Liver (tissue), 9 donors: ENCODE measurements around the gene TESMIN. TPM values are rescaled to one million over a fixed set of nuclear protein-coding genes. Genes with fewer than 3 reads are reported as not detected.

Source experiments
- DNase-seq: peaks from one replicate; pipeline ENCODE4 v3.0.0-alpha.2; 2017; ENCODE audit warnings: low spot score
- H3K27ac ChIP-seq, 2 donors: one replicate each; pipeline ENCODE4 v1.7.0; 2013; ENCODE audit warnings: inconsistent platforms in 2 of 2, low read length in 2 of 2, control low read depth in 1 of 2, low read depth in 1 of 2, mild to moderate bottlenecking in 1 of 2
- H3K27me3 ChIP-seq, 4 donors: one replicate each; pipeline versions ENCODE4 v1.6.1 to v1.7.0; 2013; ENCODE audit warnings: low read length in 3 of 4, inconsistent platforms in 1 of 4, mild to moderate bottlenecking in 1 of 4, moderate library complexity in 1 of 4; ENCODE audit not compliant: control insufficient read depth in 4 of 4, insufficient read depth in 4 of 4
- H3K36me3 ChIP-seq, 4 donors: one replicate each; pipeline versions ENCODE4 v1.6.1 to v1.7.0; 2013; ENCODE audit warnings: low read length in 3 of 4, mild to moderate bottlenecking in 3 of 4, low read depth in 1 of 4, moderate library complexity in 1 of 4; ENCODE audit not compliant: control insufficient read depth in 4 of 4, insufficient read depth in 3 of 4
- H3K4me1 ChIP-seq, 4 donors: one replicate each; pipeline versions ENCODE4 v1.6.1 to v1.7.0; 2013; ENCODE audit warnings: low read length in 3 of 4, mild to moderate bottlenecking in 3 of 4, moderate library complexity in 1 of 4; ENCODE audit not compliant: control insufficient read depth in 4 of 4, insufficient read depth in 4 of 4
- H3K4me3 ChIP-seq, 3 donors: one replicate each; pipeline versions ENCODE4 v1.6.1 to v1.7.0; 2013; ENCODE audit warnings: low read length in 3 of 3, control low read depth in 1 of 3, low read depth in 1 of 3, mild to moderate bottlenecking in 1 of 3
- H3K9ac ChIP-seq, 2 donors: one replicate each; pipeline ENCODE4 v1.7.0; 2013; ENCODE audit warnings: low read length in 2 of 2, mild to moderate bottlenecking in 2 of 2, moderate library complexity in 2 of 2, control low read depth in 1 of 2, low read depth in 1 of 2
- H3K9me3 ChIP-seq, 4 donors: one replicate each; pipeline versions ENCODE4 v1.6.1 to v1.7.0; 2013; ENCODE audit warnings: low read length in 3 of 4; ENCODE audit not compliant: control insufficient read depth in 4 of 4
- EGR1 ChIP-seq, 2 donors: IDR thresholded peaks; 2 replicates each; pipeline ENCODE4 v1.6.1; 2016 to 2018; ENCODE audit warnings: antibody characterized with exemption in 2 of 2, low read depth in 2 of 2
- FOXA1 ChIP-seq: IDR thresholded peaks from 2 replicates; pipeline ENCODE4 v1.6.1; 2016; ENCODE audit warnings: antibody characterized with exemption
- FOXA2 ChIP-seq: IDR thresholded peaks from 2 replicates; pipeline ENCODE4 v1.6.1; 2016; ENCODE audit warnings: antibody characterized with exemption
- GABPA ChIP-seq, 2 donors: IDR thresholded peaks in 1 of 2; conservative IDR thresholded peaks in 1 of 2; 2 replicates each; pipeline ENCODE4 v1.6.1; 2016; ENCODE audit warnings: antibody characterized with exemption in 2 of 2, mild to moderate bottlenecking in 1 of 2, moderate library complexity in 1 of 2
- HNF4A ChIP-seq, 2 donors: conservative IDR thresholded peaks; 2 replicates each; pipeline ENCODE4 v1.6.1; 2016; ENCODE audit warnings: antibody characterized with exemption in 2 of 2, mild to moderate bottlenecking in 2 of 2
- JUND ChIP-seq, 2 donors: IDR thresholded peaks; 2 replicates each; pipeline ENCODE4 v1.6.1; 2016; ENCODE audit warnings: antibody characterized with exemption in 2 of 2
- NR2F2 ChIP-seq: IDR thresholded peaks from 2 replicates; pipeline ENCODE4 v1.6.1; 2016; ENCODE audit warnings: antibody characterized with exemption
- RAD21 ChIP-seq, 2 donors: IDR thresholded peaks; 2 replicates each; pipeline ENCODE4 v1.6.1; 2016; ENCODE audit warnings: antibody characterized with exemption in 2 of 2, mild to moderate bottlenecking in 2 of 2
- RXRA ChIP-seq, 2 donors: IDR thresholded peaks; 2 replicates each; pipeline ENCODE4 v1.6.1; 2017 to 2018; ENCODE audit warnings: antibody characterized with exemption in 2 of 2, mild to moderate bottlenecking in 1 of 2
- SP1 ChIP-seq: IDR thresholded peaks from 2 replicates; pipeline ENCODE4 v1.6.1; 2018; ENCODE audit warnings: antibody characterized with exemption, mild to moderate bottlenecking
- TAF1 ChIP-seq: conservative IDR thresholded peaks from 2 replicates; pipeline ENCODE4 v1.6.1; 2016; ENCODE audit warnings: antibody characterized with exemption, mild to moderate bottlenecking
- YY1 ChIP-seq: IDR thresholded peaks from 2 replicates; pipeline ENCODE4 v1.6.1; 2016; ENCODE audit warnings: antibody characterized with exemption, mild to moderate bottlenecking
- WGBS: extraction: QIAGEN DNeasy Blood & Tissue Kit; methylation state at CpG from one replicate; pipeline ENCODE4 v1.1.7; 2013; 5-methylcytosine and 5-hydroxymethylcytosine counted together
- polyA plus RNA-seq, 2 donors: library from polyadenylated mRNA; stranded (reverse) in 1 of 2; unstranded in 1 of 2; fragments of 200-250 nt in 1 of 2; fragments of >200 nt in 1 of 2; fragmentation: Nextera tagmentation in 1 of 2; extraction: Ambion mirVana in 1 of 2; gene quantifications; one replicate each; pipeline versions ENCODE4 v1.2.1 to v1.2.3, GENCODE V29; 2013 to 2015
- total RNA-seq, 2 donors: library from RNA; depleted of rRNA; stranded (reverse); fragments of >200 nt; gene quantifications; one replicate each; pipeline ENCODE4 v1.2.3, GENCODE V29; 2014
- TF ChIP-seq, protein P1 (sequence below): IDR thresholded peaks from 2 replicates; pipeline ENCODE4 v1.6.1; 2016; ENCODE audit warnings: antibody characterized with exemption, mild to moderate bottlenecking
- TF ChIP-seq, protein P2 (sequence below): fragments of 150-350 bp; IDR thresholded peaks from 2 replicates; pipeline ENCODE4 v1.5.1; 2017; ENCODE audit warnings: improper control_type of control experiment, low read depth, low read length; ENCODE audit not compliant: missing input control
- TF ChIP-seq, protein P3 (sequence below): IDR thresholded peaks from 2 replicates; pipeline ENCODE4 v1.6.1; 2016; ENCODE audit warnings: antibody characterized with exemption
- TF ChIP-seq, protein P4 (sequence below): IDR thresholded peaks from 2 replicates; pipeline ENCODE4 v1.6.1; 2016; ENCODE audit warnings: antibody characterized with exemption
- TF ChIP-seq, protein P5 (sequence below): IDR thresholded peaks from 2 replicates; pipeline ENCODE4 v1.6.1; 2016; ENCODE audit warnings: antibody characterized with exemption
- donor health status: healthy.
- donor health status: healthy.
- donor health status: healthy.
- donor health status: healthy.
- donor health status: healthy.

Gene TESMIN
- total and polyA plus RNA-seq, 4 donors: 0.27 to 2.5 (median 0.62) TPM

DNA sequence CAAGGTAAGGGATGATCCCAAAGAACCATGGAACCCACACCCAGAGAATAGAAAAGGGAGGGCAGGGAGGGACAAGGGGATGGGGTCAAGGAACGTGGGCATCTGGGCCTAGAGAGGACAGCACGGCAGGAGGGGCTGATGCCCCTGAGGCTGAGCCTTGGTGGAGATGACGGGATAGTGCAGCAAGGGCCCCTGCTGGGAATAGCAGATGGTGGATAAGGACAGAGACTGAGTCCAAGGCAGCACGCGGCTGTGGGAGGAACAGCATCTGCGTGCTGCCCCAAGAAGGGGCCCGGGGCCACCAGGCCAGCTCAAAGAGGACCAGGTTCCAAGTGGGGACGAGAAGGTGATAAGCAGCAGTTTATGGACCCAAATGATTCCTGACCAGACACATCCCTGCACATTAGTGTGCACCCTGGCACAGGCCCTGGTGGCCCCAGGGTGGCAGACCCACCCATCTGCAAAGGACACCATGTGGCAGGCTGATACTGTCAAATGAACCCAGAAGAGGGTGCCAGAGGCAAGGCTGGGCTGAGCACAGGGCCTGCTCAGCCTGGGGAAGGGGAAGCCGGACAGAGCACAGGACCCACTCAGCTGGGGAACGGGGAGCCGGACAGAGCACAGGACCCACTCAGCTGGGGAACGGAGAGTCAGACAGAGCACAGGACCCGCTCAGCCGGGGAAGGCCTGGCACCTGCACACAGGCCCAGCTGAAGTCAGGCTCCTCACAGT, 12.8 kb upstream of the TESMIN start:
- no peak overlapping the region for H3K4me3 ChIP-seq
- TF ChIP-seq, protein P1, sequence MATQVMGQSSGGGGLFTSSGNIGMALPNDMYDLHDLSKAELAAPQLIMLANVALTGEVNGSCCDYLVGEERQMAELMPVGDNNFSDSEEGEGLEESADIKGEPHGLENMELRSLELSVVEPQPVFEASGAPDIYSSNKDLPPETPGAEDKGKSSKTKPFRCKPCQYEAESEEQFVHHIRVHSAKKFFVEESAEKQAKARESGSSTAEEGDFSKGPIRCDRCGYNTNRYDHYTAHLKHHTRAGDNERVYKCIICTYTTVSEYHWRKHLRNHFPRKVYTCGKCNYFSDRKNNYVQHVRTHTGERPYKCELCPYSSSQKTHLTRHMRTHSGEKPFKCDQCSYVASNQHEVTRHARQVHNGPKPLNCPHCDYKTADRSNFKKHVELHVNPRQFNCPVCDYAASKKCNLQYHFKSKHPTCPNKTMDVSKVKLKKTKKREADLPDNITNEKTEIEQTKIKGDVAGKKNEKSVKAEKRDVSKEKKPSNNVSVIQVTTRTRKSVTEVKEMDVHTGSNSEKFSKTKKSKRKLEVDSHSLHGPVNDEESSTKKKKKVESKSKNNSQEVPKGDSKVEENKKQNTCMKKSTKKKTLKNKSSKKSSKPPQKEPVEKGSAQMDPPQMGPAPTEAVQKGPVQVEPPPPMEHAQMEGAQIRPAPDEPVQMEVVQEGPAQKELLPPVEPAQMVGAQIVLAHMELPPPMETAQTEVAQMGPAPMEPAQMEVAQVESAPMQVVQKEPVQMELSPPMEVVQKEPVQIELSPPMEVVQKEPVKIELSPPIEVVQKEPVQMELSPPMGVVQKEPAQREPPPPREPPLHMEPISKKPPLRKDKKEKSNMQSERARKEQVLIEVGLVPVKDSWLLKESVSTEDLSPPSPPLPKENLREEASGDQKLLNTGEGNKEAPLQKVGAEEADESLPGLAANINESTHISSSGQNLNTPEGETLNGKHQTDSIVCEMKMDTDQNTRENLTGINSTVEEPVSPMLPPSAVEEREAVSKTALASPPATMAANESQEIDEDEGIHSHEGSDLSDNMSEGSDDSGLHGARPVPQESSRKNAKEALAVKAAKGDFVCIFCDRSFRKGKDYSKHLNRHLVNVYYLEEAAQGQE: no peak
- TF ChIP-seq HNF4A (conservative IDR thresholded peaks at IDR 0.05): no peak
- TF ChIP-seq, protein P2, sequence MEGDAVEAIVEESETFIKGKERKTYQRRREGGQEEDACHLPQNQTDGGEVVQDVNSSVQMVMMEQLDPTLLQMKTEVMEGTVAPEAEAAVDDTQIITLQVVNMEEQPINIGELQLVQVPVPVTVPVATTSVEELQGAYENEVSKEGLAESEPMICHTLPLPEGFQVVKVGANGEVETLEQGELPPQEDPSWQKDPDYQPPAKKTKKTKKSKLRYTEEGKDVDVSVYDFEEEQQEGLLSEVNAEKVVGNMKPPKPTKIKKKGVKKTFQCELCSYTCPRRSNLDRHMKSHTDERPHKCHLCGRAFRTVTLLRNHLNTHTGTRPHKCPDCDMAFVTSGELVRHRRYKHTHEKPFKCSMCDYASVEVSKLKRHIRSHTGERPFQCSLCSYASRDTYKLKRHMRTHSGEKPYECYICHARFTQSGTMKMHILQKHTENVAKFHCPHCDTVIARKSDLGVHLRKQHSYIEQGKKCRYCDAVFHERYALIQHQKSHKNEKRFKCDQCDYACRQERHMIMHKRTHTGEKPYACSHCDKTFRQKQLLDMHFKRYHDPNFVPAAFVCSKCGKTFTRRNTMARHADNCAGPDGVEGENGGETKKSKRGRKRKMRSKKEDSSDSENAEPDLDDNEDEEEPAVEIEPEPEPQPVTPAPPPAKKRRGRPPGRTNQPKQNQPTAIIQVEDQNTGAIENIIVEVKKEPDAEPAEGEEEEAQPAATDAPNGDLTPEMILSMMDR: no peak
- TF ChIP-seq RXRA (IDR thresholded peaks at IDR 0.05): no peak
- H3K36me3 ChIP-seq: peaks cover 38 to 78% (median 47%) of the 10 kb centered on the region in 4 donors
- H3K9ac ChIP-seq: no peak overlapping the region
- H3K4me1 ChIP-seq: no peaks in the 10 kb centered on the region
- no peaks in the 10 kb centered on the region for H3K27me3 ChIP-seq
- no peaks in the 10 kb centered on the region for H3K9me3 ChIP-seq
- no peak for DNase-seq
- 95% methylated on average over 14 of the region's 14 CpGs for WGBS
- H3K27ac ChIP-seq: no peak overlapping the region

DNA sequence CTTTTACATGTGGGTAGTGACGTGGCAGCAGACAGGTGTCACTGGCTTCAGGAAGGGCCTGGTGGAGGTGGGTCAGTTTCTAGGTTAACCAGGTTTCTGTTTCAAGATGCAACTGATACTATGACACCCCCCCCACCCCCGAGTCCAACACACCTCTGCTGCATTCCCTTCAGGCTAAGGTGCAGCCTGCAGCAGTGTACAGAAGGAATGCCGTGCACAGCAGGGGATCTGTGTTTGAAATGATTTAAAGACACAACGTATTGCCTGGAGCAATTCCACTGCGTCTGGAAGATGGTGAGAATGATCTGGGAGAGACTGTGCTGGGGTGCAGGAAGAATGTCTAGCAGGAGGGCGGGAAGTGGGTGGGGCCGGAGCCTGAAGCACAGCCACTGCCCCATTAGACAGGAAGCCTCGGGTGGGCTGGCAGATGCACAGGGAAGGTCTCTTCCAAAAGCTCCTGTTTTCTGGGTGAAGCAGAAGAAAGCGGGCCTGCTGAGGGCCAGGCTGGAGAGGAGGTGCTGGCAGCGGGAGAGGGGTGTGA, 11.9 kb upstream of the TESMIN start:
- H3K4me1 ChIP-seq: no peaks in the 10 kb centered on the region
- no peak for DNase-seq
- H3K27me3 ChIP-seq: no peaks in the 10 kb centered on the region
- H3K9me3 ChIP-seq: no peaks in the 10 kb centered on the region
- peaks cover 32 to 76% (median 44%) of the 10 kb centered on the region in 4 donors for H3K36me3 ChIP-seq
- WGBS: 83% methylated on average over 10 of the region's 10 CpGs
- H3K9ac ChIP-seq: no peak overlapping the region
- no peak overlapping the region for H3K4me3 ChIP-seq
- H3K27ac ChIP-seq: no peak overlapping the region
- TF ChIP-seq YY1: no peak
- TF ChIP-seq, protein P1: no peak
- no peak for TF ChIP-seq SP1
- TF ChIP-seq, protein P3, sequence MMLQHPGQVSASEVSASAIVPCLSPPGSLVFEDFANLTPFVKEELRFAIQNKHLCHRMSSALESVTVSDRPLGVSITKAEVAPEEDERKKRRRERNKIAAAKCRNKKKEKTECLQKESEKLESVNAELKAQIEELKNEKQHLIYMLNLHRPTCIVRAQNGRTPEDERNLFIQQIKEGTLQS: no peak
- TF ChIP-seq HNF4A (conservative IDR thresholded peaks at IDR 0.05): no peak
- TF ChIP-seq FOXA1: no peak
- TF ChIP-seq NR2F2: no peak
- TF ChIP-seq FOXA2: no peak
- TF ChIP-seq RAD21 (IDR thresholded peaks at IDR 0.05): no peak
- TF ChIP-seq, protein P4, sequence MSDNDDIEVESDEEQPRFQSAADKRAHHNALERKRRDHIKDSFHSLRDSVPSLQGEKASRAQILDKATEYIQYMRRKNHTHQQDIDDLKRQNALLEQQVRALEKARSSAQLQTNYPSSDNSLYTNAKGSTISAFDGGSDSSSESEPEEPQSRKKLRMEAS: no peak
- no peak for TF ChIP-seq JUND (IDR thresholded peaks at IDR 0.05)
- no peak for TF ChIP-seq RXRA (IDR thresholded peaks at IDR 0.05)
- TF ChIP-seq EGR1 (IDR thresholded peaks at IDR 0.05; ENCODE audit: low read depth in 2 of 2): no peak
- no peak for TF ChIP-seq GABPA (IDR thresholded peaks at IDR 0.05 in 1 of 2, conservative IDR thresholded peaks at IDR 0.05 in 1 of 2)
- TF ChIP-seq, protein P2: no peak
- TF ChIP-seq, protein P5, sequence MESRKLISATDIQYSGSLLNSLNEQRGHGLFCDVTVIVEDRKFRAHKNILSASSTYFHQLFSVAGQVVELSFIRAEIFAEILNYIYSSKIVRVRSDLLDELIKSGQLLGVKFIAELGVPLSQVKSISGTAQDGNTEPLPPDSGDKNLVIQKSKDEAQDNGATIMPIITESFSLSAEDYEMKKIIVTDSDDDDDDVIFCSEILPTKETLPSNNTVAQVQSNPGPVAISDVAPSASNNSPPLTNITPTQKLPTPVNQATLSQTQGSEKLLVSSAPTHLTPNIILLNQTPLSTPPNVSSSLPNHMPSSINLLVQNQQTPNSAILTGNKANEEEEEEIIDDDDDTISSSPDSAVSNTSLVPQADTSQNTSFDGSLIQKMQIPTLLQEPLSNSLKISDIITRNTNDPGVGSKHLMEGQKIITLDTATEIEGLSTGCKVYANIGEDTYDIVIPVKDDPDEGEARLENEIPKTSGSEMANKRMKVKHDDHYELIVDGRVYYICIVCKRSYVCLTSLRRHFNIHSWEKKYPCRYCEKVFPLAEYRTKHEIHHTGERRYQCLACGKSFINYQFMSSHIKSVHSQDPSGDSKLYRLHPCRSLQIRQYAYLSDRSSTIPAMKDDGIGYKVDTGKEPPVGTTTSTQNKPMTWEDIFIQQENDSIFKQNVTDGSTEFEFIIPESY: no peak
- no peak for TF ChIP-seq TAF1
